ENCODE results near the gene COL15A1.

- TF ChIP-seq CTCF (IDR thresholded peaks at IDR 0.05): no peak
- TF ChIP-seq POLR2A (IDR thresholded peaks at IDR 0.05): no peak
Measured at GRCh38 chr9:98977813-98978212, 34.1 kb downstream of the COL15A1 start.
